GM11168 (cell line): ENCODE measurements around the gene TEX9.
"Not testable (repeated sequence)": the region's sequence is repeated elsewhere in the genome, so short reads cannot be mapped to it uniquely, and the experiment has no call there.

ENCODE experiments used
- in situ Hi-C: fragments of 300-500 bp; cut with MboI; formaldehyde crosslinking; loops from one replicate; pipeline ENCODE4 v1.12.0; 2022; ENCODE audit warnings: low sequenced_read_pairs; ENCODE audit not compliant: unreplicated experiment

Gene TEX9

DNA sequence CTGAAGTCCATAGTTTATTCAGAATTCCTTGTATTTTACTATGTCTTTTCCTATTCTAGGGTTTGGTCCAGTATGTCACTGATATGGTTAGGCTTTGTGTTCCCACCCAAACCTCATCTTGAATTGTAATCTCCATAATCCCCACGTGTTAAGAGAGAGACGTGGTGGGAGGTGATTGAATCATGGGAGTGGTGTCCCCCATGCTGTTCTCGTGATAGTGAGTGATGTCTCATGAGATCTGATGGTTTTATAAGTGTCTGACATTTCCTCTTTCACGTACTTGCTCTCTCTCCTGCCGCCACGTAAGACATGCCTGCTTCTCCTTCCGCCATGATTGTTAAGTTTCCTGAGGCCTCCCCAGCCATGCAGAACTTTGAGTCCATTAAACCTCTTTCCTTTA is 6.6 kb upstream of the TEX9 start:
- in situ Hi-C loops: no loop called here

DNA sequence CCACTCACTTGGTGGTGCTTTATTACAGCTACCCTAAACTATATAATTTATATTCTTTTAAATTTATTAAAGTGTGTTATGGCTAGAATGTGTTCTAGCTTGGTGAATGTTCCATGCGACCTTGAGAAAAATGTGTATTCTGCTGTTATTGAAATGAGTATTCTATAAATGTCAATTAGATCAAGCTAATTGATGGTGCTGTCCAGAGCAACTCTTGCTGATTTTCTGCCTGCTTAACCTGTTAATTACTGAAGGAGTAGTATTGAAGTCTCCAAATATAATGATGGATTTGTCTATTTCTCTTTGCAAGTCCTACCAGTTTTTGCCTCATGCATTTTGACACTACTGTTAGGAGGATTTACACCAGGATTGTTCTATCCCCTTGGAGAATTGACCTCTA is 3.2 kb upstream of the TEX9 start:
- in situ Hi-C loops: no loop called here

DNA sequence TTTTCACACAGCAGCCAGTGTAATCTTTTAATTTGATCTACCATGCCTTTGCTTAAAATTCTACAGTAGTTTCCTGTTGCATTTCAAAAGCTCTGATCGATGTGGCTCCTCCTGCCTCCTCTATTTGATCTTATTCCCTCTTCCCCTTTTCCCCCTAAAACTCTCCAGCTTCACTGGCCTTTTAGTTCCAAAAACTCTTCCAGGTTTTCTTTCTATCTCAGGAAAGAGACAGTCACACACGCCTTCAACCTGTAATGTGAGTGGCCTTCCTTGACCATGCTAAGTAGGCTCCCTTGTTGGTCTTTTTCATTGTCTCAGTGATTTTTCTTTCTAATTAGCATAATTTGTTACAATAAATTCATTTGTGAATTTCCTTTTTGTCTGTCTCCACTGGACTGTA is 985 bp downstream of the TEX9 start:
- in situ Hi-C loops: no loop called here

DNA sequence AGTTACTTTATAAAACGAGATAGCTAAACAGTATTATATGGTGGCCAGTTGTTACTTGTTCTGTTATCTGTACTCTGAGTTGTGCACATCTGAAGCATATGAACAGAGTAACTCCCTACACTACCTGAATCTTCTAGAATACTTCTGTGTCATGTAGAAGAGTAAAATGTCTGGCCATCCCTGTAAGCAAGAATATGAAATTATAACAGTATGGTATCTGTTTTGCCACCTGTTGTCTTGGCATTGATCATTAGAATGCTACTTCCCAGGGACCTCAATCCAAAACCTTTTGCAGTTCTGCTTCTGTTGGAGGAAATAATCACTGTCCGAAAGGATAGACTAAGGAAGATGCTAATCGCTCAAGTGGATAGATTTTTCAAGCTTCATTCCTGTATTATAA is 1.9 kb downstream of the TEX9 start:
- in situ Hi-C loops: no loop called here

DNA sequence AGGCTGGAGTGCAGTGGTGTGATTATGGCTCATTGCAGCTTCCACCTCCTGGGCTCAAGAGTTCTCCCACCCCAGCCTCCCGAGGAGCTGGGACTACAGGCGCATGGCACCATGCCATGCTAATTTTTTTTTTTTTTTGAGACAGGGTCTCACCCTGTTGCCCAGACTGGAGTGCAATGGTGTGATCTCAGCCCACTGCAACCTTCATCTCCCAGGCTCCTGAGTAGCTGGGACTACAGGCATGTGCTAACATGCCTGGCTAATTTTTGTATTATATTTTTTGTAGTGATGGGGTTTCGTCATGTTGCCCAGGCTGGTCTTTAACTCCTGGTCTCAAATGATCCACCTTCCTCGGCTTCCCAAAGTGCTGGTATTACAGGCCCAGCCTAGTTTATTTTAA is 4.0 kb downstream of the TEX9 start:
- in situ Hi-C loops: no loop called here

DNA sequence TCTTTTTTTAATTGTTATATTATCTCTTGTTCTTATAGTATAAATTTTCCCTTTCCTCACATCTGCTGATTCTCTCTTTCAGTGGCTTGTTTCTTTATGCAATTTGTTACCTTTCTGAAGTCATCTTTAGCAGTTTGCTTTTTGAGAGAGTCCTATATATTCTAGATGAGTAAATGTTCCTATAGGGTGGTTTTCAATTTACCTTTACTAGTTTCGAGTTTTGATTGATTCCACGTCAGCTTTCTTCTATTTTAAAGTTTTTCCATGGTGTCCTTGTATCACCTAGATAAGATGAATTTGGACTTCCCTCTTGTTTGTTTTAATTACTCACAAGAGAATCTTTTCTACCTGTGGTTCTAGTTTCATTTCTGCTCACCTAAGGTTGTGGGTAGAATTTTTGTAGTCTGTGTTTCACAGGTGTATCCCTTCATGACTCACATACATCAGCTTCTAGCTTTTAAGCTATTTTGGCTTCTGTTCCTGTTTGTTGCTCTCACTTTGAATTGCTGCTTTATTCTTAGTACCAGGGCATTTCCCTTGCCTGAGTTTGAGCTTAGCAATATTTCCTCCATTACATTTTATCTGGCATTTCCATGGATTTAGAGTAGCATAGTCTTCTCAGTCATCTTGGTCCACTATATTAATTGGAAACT is 6.4 kb downstream of the TEX9 start:
- in situ Hi-C loops: no loop called here

DNA sequence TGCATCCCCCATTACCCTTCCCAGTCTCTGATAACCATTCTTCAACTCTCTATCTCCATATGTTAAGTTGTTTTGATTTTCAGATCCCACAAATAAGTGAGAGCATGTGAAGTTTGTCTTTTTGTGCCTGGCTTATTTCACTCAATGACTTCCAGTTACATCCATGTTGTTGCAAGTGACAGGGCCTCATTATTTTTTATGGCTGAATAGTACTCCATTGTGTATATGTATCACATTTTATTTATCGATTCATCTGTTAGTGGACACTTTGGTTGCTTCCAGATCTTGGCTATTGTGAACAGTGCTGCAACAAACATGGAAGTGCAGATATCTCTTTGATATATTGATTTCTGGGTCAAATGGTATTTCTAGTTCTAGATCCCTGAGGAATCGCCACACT is 9.5 kb downstream of the TEX9 start:
- in situ Hi-C loops: not testable (repeated sequence)

DNA sequence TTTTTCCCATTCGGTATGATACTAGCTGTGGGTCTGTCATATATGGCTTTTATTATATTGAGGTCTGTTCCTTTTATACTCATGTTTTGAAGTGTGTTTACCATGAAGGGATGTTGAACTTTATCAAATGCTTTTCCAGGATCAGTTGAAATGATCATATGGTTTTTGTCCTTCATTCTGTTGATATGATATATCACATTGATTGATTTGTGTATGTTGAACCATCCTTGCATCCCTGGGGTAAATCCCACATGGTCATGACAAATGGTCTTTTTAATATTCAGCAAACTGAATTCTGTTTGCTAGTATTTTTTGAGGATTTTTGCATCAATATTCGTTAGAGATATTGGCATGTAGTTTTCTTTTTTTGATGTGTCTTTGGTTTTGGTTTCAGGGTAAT is 12.6 kb downstream of the TEX9 start:
- in situ Hi-C loops: not testable (repeated sequence)

DNA sequence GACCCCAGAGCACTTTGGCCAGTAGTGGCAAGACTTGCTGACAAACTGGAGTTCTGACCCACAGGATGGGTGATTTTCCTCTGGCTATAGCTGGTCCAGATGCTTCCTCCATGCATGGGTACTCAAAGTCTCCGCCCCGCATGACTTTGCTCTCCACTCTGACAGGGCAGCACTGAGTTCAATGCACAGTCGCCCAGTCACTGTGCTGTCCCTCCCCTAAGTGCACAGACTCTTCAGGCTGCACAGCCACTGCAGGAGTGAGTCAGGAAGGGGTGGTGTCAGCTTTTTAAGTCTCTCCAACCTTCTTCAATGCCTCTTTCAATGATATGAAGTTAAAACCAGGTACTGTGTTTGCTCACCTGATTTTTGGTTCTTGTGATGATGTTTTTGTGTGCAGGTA is 17.8 kb downstream of the TEX9 start:
- in situ Hi-C loops: no loop called here

DNA sequence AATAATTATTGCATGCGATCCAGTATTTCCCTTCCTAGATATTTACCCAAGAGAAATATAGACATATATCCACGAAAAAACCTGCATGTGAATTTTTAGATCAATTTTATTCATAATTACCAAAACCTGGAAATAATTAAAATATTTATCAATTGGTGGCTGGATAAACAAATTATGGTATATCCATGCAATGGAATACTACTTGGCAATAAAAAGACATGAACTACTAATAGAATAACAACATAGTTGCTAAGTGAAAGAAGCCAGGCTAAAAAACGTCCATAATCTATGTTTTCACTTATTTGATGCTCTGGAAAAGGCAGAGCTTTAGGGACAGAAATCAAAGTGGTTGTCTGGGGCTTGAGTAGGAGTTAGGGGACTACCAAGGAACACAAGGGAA is 20.7 kb downstream of the TEX9 start:
- in situ Hi-C loops: no loop called here

DNA sequence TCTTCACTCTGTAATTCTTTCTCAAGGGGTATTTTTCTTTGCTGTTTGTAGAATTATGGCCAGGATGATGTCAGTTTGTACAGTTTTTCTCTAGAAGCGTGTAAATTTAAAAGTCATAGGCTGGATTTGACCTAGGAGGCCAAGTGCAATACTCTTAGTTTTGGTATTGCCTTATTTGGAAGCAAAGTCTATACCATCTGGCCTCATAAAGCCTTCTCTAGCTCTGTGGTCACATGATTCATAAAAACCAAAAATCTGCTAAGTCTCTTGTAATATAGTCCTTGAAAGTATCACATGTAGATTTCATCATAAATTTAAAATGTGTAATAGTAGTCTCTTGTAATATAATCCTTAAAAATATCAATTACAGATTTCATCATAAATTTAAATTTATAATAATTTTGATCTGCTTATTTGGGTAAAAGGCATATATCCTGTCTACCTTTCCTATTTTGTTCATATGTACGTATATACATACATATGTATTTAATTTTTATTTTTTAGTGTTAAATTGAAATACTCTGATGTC is 25.6 kb downstream of the TEX9 start:
- in situ Hi-C loops: no loop called here

DNA sequence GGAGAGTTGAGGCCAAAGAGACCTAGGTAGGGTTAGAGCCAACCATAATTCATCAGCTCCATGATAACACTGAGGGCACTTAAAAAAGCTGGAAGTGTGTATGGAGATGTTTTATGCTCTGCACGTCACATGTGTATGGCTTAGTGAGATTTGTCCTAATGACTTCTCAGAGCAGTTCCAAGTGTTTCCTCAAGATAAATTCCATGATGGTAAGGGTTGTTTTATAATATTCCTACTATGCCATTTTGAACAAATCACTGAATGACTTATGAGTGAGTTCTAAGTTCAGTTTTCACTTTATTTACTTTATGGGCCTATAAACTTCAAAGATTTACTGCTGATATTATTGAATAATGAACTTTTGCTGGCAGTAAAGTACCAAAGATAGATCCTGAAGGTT is 28.1 kb downstream of the TEX9 start:
- in situ Hi-C loops: no loop called here

DNA sequence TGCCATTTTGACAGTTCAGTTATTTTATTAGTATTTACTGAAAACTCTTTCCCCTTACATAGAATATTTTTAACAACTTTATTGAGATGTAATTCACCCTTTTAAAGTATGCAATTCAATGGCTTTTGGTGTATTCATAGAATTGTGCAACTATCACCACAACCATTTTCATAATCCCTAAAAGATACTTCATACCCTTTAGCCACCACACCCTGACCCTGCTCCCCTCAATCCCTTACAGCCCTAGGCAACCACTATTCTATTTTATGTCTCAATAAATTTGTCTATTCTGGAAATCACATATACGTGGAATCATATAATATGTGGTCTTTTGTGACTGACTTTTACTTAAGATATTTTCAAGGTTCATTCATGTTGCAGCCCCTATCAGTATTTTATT is 29.7 kb downstream of the TEX9 start:
- in situ Hi-C loops: no loop called here

DNA sequence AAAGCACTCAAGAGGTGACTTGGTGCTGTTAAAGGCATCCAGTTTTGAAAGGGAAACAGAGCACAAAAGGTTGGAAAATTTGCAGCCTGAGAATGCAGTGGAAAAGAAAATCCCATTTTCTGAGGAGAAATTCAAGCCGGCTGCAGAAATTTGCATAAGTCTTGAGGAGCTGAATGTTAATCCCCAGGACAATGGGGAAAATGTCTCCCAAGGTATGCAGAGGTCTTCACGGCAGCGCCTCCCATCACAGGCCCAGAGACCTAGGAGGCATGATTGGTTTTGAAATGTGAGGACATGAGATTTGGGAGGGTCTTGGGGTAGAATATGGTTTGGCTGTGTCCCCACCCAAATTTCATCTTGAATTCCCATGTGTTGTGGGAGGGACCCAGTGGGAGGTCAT is 32.1 kb downstream of the TEX9 start:
- in situ Hi-C loops: not testable (repeated sequence)

DNA sequence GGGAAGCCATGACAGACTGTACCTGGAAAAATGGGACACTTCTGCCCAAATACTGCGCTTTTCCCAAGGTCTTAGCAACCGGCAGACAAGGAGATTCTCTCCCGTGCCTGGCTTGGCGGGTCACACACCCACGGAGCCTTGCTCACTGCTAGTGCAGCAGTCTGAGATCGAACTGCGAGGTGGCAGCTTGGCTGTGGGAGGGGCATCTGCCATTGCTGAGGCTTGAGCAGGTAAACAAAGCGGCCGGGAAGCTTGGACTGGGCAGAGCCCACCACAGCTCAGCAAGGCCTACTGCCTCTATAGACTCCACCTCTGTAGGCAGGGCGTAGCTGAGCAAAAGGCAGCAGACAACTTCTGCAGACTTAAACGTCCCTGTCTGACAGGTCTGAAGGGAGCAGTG is 34.0 kb downstream of the TEX9 start:
- in situ Hi-C loops: not testable (repeated sequence)

DNA sequence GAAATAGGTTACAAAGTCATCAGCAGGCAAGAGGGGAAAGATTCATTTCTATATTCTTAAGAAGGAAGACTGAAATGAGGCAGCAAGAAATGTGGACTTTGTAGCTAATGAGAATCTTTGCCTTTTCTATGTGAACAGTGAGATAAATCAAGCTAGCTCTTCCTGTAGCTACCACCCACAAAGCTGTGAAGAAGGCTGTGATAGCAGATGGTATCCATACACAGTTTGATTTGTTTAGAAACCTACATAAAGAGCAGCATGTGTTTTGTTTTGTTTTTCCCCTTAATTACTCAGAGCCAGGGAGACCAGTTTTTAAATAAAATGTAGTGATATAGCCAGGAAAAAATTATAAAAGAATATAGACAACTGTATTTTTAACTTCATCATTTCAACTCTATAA is 45.5 kb downstream of the TEX9 start:
- in situ Hi-C loops: no loop called here

DNA sequence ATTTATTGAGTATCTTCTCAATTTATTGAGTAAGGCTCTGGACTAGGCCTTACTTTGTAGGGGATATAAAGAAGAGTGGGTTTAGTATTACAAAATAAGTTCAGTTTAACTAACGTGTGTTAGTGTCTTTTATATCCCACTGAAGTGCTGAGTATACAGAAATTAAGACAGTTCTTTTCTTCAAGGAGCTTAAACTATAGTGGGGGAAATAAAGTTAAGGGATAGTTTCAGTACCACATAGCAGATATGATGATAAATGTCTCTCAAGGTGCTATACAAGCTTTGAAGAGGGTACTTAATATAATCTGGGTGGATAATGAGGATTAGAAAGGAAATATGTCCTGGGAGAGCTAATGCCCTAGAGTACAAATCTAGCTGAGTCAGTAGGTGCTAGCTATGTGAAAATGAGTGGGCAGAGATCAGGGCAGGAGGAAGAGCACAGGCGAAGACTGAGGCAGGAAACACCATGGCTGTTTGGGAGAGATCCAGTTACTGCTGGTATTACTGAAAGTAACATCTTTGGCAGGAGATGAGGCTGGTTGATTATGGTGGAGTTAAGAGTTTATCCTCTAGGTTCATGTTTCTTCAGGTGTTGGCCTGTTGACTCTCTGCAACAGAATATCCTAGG is 46.0 kb downstream of the TEX9 start:
- in situ Hi-C loops: no loop called here

DNA sequence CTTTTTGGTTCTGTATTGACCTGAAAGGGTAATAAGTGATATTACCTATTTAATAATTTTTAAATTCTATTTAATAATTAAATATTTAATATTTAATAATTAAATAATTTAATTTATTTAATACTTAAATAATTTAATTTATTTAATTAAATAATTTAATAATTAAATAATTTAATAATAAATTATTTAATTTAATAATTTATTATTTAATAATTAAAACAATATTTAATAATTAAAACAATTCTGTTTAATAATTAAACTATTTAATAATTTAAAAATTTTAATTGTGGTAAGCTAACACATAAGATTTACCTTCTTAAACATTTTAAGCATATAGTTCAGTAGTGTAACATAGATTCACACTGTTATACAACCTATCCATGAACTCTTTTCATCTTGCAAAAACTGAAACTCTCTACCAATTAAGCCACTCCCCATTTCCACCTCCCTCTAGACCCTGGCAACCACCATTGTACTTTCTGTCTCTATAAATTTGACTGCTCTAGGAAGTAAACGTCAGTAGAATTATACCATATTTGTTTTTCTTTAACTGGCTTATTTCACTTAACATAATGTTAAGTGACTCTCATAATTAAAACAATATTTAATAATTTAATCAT is 48.0 kb downstream of the TEX9 start:
- in situ Hi-C loops: not testable (repeated sequence)

DNA sequence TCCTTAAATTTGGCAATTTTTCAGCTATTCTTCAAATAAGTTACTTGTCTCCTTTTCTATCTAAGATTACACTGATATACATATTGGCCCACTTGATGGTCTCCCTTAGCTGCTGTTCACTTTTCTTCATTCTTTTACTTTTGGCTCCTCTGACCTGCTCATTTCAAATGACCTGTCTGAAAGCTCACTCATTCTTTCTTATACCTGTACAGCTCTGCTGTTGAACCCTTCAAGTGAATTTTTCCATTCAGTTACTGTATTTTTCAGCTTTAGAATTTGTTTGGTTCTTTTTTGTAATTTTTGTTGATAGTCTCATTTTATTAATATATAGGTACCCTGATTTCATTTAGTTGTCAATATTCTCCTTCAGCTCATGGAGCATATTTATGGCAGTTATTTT is 60.0 kb downstream of the TEX9 start:
- in situ Hi-C loops: loop anchor here (5.0 kb wide), 1 partner anchor 178 kb away; no protein-coding TSS in a partner anchor

DNA sequence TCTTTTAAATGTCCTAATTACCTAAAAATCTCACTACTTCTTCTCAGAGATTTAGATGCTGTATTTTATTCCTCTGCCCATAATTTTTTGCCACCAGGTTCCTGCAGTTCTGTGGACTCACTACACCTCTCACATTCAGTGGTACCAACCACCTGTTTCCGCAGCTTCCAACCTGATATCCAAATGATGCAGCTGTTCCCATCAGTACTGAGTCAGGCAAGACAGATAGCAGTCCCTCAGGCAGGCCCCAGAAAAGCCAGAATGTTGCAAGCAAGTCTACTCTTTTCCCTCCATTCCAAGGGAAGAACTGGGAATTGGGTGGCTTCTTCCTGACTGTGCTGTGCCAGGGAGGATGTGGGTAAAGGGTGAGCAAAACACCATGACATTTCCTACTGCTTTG is 60.8 kb downstream of the TEX9 start:
- in situ Hi-C loops: loop anchor here (5.0 kb wide), 1 partner anchor 179 kb away; no protein-coding TSS in a partner anchor

DNA sequence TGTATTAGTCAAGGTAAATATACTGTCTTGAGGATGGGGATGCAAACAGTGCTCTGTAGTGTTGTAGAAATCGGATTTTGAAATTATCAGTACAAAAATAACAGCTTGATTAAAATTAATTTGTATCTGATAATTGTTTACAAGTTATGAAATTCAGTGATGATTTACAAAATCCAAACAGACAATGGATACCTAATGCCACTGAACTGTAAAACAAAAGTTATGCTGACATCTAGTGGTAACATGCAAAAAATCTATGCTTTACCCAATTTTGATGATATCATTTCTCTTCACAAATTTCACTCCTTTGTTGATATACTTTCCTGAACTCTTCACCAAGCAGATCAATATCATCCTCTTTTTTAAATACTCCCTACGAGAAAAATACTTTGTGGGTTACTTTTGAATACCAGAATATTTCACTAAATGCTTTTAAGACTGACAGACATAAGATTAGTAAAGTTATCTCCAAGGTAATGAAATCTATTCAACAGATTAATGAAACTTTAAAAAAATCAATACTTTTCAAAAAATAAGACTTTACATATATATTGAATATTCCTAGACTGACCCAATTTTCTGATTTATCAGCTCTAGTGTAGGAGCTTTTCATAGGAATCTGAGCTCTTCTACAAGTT is 63.7 kb downstream of the TEX9 start:
- in situ Hi-C loops: loop anchor here (5.0 kb wide), 1 partner anchor 182 kb away; no protein-coding TSS in a partner anchor
